OCI-LY1 (cell line): ENCODE results near the gene CD93.

Experiments
- H2AFZ ChIP-seq: fragments of 200-600 bp; sonication (generic), shearing (Covaris generic); 2 replicates; pipeline ENCODE4 v1.6.0; 2014; ENCODE audit warnings: antibody characterized with exemption, mild to moderate bottlenecking, low read length
- H3F3A ChIP-seq: fragments of 200-600 bp; sonication (generic), shearing (Covaris generic); 2 replicates; pipeline ENCODE4 v1.6.0; 2014; ENCODE audit warnings: mild to moderate bottlenecking, antibody characterized with exemption, low read length, moderate library complexity; ENCODE audit not compliant: insufficient read depth
- H3K27ac ChIP-seq: fragments of 200-600 bp; sonication (generic); 2 replicates; pipeline ENCODE4 v1.5.1; 2014; ENCODE audit warnings: low read length, mixed run types, mild to moderate bottlenecking, low read depth; ENCODE audit not compliant: poor library complexity, severe bottlenecking
- H3K27me3 ChIP-seq: fragments of 200-600 bp; sonication (generic); 2 replicates; pipeline ENCODE4 v1.6.0; 2014; ENCODE audit warnings: antibody characterized with exemption, mild to moderate bottlenecking, low read length, moderate library complexity; ENCODE audit not compliant: insufficient read depth
- H3K36me3 ChIP-seq: fragments of 200-600 bp; sonication (generic); 2 replicates; pipeline ENCODE4 v1.6.1; 2014; ENCODE audit warnings: mild to moderate bottlenecking, antibody characterized with exemption, low read length, moderate library complexity, mixed read lengths; ENCODE audit not compliant: insufficient read depth
- H3K4me1 ChIP-seq: fragments of 200-600 bp; sonication (generic); 2 replicates; pipeline ENCODE4 v1.5.1; 2014; ENCODE audit warnings: mild to moderate bottlenecking, low read length, moderate library complexity; ENCODE audit not compliant: insufficient read depth, severe bottlenecking
- H3K4me2 ChIP-seq: fragments of 200-600 bp; sonication (generic), shearing (Covaris generic); 2 replicates; pipeline ENCODE4 v1.6.1; 2014; ENCODE audit warnings: low read length
- H3K4me3 ChIP-seq: fragments of 200-600 bp; sonication (generic); 2 replicates; pipeline ENCODE4 v1.5.1; 2014; ENCODE audit warnings: low read length, low read depth, mild to moderate bottlenecking, mixed read lengths; ENCODE audit not compliant: poor library complexity, severe bottlenecking
- H3K79me2 ChIP-seq: fragments of 200-600 bp; shearing (Covaris generic); 2 replicates; pipeline ENCODE4 v1.6.1; 2016; ENCODE audit warnings: mixed run types, low read length, mixed read lengths; ENCODE audit not compliant: insufficient read depth
- H3K9ac ChIP-seq: fragments of 200-600 bp; sonication (generic), shearing (Covaris generic); 2 replicates; pipeline ENCODE4 v1.6.1; 2014; ENCODE audit warnings: mild to moderate bottlenecking, low read length, mixed read lengths
- H3K9me2 ChIP-seq: fragments of 200-600 bp; sonication (generic), shearing (Covaris generic); 2 replicates; pipeline ENCODE4 v1.6.1; 2014; ENCODE audit warnings: low read depth, mild to moderate bottlenecking, low read length, mixed read lengths
- H3K9me3 ChIP-seq: fragments of 200-600 bp; shearing (Covaris generic); 2 replicates; pipeline ENCODE4 v1.6.1; 2014; ENCODE audit warnings: low read length, mixed read lengths
- H4K20me1 ChIP-seq: fragments of 200-600 bp; sonication (generic), shearing (Covaris generic); 2 replicates; pipeline ENCODE4 v1.6.0; 2016; ENCODE audit warnings: mild to moderate bottlenecking, low read length; ENCODE audit not compliant: insufficient read depth
- EZH2 ChIP-seq: fragments of 200-600 bp; sonication (generic), shearing (Covaris generic); IDR thresholded peaks from 2 replicates; pipeline ENCODE4 v1.8.0; 2017; ENCODE audit warnings: borderline replicate concordance, mixed run types, mild to moderate bottlenecking, antibody characterized with exemption, low read length, moderate library complexity, mixed read lengths
- TF ChIP-seq, protein P1 (sequence below): fragments of 200-600 bp; sonication (generic), shearing (Covaris generic); IDR thresholded peaks from 2 replicates; pipeline ENCODE4 v1.5.1; 2017; ENCODE audit warnings: mild to moderate bottlenecking, antibody characterized with exemption, low read length, moderate library complexity, mixed read lengths

Gene CD93

DNA sequence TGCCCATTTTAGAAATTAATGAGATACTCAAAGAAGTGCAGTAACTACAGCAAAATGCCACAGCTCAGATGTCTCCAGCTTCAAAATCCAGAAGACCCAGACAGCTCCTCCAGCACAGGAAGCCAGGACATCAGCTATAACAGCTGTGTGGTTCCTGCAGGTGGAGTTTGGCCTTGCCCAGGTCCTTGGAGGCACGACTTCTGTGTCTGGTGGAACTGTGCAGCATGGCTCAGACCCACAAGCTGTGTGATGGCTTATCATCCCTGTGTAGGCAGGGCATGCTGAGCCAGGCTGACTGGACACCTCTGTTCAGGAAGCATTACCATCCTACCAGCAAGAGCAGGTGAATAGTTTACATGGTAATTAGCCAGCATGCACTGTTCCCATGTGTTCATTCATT lies 26.5 kb upstream of the CD93 start:
- no peaks in the 10 kb centered on the region for H3K9me3 ChIP-seq
- TF ChIP-seq, protein P1, sequence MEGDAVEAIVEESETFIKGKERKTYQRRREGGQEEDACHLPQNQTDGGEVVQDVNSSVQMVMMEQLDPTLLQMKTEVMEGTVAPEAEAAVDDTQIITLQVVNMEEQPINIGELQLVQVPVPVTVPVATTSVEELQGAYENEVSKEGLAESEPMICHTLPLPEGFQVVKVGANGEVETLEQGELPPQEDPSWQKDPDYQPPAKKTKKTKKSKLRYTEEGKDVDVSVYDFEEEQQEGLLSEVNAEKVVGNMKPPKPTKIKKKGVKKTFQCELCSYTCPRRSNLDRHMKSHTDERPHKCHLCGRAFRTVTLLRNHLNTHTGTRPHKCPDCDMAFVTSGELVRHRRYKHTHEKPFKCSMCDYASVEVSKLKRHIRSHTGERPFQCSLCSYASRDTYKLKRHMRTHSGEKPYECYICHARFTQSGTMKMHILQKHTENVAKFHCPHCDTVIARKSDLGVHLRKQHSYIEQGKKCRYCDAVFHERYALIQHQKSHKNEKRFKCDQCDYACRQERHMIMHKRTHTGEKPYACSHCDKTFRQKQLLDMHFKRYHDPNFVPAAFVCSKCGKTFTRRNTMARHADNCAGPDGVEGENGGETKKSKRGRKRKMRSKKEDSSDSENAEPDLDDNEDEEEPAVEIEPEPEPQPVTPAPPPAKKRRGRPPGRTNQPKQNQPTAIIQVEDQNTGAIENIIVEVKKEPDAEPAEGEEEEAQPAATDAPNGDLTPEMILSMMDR: no peak
- H3K27ac ChIP-seq: no peak overlapping the region
- H3K79me2 ChIP-seq: no peaks in the 10 kb centered on the region
- no peaks in the 10 kb centered on the region; the same call in 1 of the 2 replicates for H3K27me3 ChIP-seq
- H4K20me1 ChIP-seq: no peaks in the 10 kb centered on the region
- no peaks in the 10 kb centered on the region for H3K9me2 ChIP-seq
- H2AFZ ChIP-seq: no peak overlapping the region
- H3K9ac ChIP-seq: no peak overlapping the region
- no peak overlapping the region for H3K4me2 ChIP-seq
- H3K4me1 ChIP-seq: no peaks in the 10 kb centered on the region
- no peaks in the 10 kb centered on the region for H3F3A ChIP-seq
- H3K4me3 ChIP-seq: no peak overlapping the region
- H3K36me3 ChIP-seq: no peaks in the 10 kb centered on the region

DNA sequence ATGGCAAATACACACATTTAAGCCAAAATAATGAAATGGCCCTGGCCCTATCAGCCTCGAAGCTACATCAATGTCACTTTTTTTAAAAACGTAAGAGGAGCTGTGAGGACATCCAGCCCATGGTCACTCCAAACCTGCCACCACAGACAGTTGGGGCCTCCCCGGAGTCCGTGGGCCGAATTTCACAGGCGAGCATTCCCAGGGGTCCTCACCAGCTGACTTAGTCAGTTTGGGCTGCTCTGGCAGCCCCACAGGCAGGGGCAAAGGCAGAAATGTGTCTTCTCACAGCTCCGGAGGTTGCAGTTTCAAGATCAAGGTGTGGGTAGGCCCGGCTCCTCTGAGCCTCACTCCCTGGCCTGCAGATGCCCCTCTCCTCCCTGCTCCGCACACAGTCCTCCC lies 25.8 kb upstream of the CD93 start:
- no peak overlapping the region for H3K4me3 ChIP-seq
- no peaks in the 10 kb centered on the region for H3K4me1 ChIP-seq
- no peaks in the 10 kb centered on the region for H3K36me3 ChIP-seq
- no peak for TF ChIP-seq EZH2
- TF ChIP-seq, protein P1: no peak
- no peaks in the 10 kb centered on the region for H3K79me2 ChIP-seq
- H3K27ac ChIP-seq: no peak overlapping the region
- no peaks in the 10 kb centered on the region for H4K20me1 ChIP-seq
- no peaks in the 10 kb centered on the region for H3K9me3 ChIP-seq
- H3K9ac ChIP-seq: no peak overlapping the region
- H3K4me2 ChIP-seq: no peak overlapping the region
- no peaks in the 10 kb centered on the region; the same call in 1 of the 2 replicates for H3K27me3 ChIP-seq
- no peaks in the 10 kb centered on the region for H3F3A ChIP-seq
- H2AFZ ChIP-seq: no peak overlapping the region
- no peaks in the 10 kb centered on the region for H3K9me2 ChIP-seq

- Histone ChIP-seq H3K4me1 (no peaks in the 10 kb centered on the region), H3K9ac (no peak overlapping the region), H3K9me2 (no peaks in the 10 kb centered on the region), H3K79me2 (no peaks in the 10 kb centered on the region), H3K9me3 (no peaks in the 10 kb centered on the region), H3K4me3 (no peak overlapping the region), H2AFZ (no peak overlapping the region), H4K20me1 (no peaks in the 10 kb centered on the region), H3K27ac (no peak overlapping the region), H3K27me3 (no peaks in the 10 kb centered on the region; the same call in 1 of the 2 replicates), H3K36me3 (no peaks in the 10 kb centered on the region), H3K4me2 (no peak overlapping the region), H3F3A (no peaks in the 10 kb centered on the region)
- TF ChIP-seq, protein P1: no peak
- TF ChIP-seq EZH2: no peak
These were observed 25.3 kb upstream of the CD93 start for GRCh38 chr20:23111307-23111943.
